HCT116 (cell line): ENCODE measurements around the gene IFITM10.

ENCODE experiments used
- ATF3 ChIP-seq: IDR thresholded peaks from 2 replicates; pipeline ENCODE4 v1.6.1; 2012
- POLR2A ChIP-seq: IDR thresholded peaks from 2 replicates; pipeline ENCODE4 v1.7.0; 2011; ENCODE audit warnings: borderline replicate concordance; ENCODE audit not compliant: insufficient read depth, insufficient read length; ENCODE audit errors: extremely low read depth
- SIN3A ChIP-seq: IDR thresholded peaks from 2 replicates; pipeline ENCODE4 v1.6.1; 2012; ENCODE audit warnings: low read depth
- TCF7L2 ChIP-seq: IDR thresholded peaks from 2 replicates; pipeline ENCODE4 v1.7.0; 2011; ENCODE audit warnings: borderline replicate concordance, inconsistent platforms; ENCODE audit not compliant: insufficient read depth, insufficient read length; ENCODE audit errors: extremely low read depth
- TF ChIP-seq, protein P1 (sequence below), 3 experiments: fragments of 200-600 bp in 1 of 3; sonication (generic) in 1 of 3; IDR thresholded peaks in 2 of 3; conservative IDR thresholded peaks in 1 of 3; 2 replicates each; pipeline ENCODE4 v1.5.1; 2012 to 2017; ENCODE audit warnings: low read depth in 2 of 3, low read length in 2 of 3, antibody characterized with exemption in 1 of 3, borderline replicate concordance in 1 of 3, control low read depth in 1 of 3, mild to moderate bottlenecking in 1 of 3, mixed read lengths in 1 of 3, mixed run types in 1 of 3, moderate library complexity in 1 of 3; ENCODE audit not compliant: insufficient read depth in 1 of 3

DNA sequence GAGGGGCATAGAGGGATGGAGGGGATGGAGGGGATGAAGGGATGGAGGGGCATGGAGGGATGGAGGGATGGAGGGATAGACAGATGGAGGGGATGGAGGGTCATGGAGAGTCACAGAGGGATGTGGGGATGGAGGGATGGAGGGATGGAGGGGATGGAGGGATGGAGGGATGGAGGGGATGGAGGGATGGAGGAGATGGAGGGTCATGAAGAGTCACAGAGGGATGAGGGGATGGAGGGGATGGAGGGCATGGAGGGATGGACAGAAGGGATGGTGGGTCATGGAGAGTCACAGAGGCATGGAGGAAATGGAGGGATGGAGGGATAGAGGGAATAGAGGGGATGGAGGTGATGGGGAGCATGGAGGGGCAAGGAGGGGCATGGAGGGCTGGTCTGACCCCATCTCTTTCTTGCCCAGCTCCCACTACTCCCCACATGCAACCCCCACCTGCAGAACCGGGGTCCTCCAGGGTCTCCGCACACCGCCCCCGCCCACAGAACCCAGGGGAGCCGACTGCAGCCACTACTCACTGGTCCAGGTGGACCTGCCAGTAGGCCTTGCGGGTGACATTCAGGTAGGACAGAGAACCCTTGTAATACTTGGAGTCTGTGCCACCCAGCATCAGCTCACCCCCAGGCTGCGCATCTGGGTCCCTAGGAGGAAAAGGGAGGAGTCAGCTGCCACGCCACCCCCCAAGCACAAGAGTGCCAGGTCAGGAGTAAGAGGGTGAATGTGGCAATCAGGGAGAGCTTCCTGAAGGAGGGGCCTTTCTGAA is 4.2 kb upstream of the IFITM10 start:
- TF ChIP-seq POLR2A (no peak), SIN3A (no peak), ATF3 (no peak), TCF7L2 (no peak)
- TF ChIP-seq, protein P1, sequence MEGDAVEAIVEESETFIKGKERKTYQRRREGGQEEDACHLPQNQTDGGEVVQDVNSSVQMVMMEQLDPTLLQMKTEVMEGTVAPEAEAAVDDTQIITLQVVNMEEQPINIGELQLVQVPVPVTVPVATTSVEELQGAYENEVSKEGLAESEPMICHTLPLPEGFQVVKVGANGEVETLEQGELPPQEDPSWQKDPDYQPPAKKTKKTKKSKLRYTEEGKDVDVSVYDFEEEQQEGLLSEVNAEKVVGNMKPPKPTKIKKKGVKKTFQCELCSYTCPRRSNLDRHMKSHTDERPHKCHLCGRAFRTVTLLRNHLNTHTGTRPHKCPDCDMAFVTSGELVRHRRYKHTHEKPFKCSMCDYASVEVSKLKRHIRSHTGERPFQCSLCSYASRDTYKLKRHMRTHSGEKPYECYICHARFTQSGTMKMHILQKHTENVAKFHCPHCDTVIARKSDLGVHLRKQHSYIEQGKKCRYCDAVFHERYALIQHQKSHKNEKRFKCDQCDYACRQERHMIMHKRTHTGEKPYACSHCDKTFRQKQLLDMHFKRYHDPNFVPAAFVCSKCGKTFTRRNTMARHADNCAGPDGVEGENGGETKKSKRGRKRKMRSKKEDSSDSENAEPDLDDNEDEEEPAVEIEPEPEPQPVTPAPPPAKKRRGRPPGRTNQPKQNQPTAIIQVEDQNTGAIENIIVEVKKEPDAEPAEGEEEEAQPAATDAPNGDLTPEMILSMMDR (IDR thresholded peaks at IDR 0.05 in 2 of 3, conservative IDR thresholded peaks at IDR 0.05 in 1 of 3; ENCODE audit: borderline replicate concordance in 1 of 3, insufficient read depth in 1 of 3, low read depth in 2 of 3, low read length in 2 of 3): no peak
